GM12878 (cell line): ENCODE results near the gene IDH3A. TPM values are rescaled to one million over a fixed set of nuclear protein-coding genes. Genes with fewer than 3 reads are reported as not detected.

ENCODE experiments used
- ATAC-seq: fragments of 200-7000 bp; cut with Tn5 transposase; 3 replicates; pipeline ENCODE4 v1.9.1; 2020; ENCODE audit warnings: mild to moderate bottlenecking, moderate library complexity
- BruUV-seq: library from RNA; stranded (reverse); fragments of 400-500 nt; replicated peaks from 2 replicates; lab custom pipeline; 2021; lab: Mats Ljungman, UMichigan
- CTCF ChIA-PET: fragments of 300-600 bp; sonication (Branson Sonifier 250); formaldehyde crosslinking; extraction: SDS; loops from one replicate; lab custom pipeline; 2021; ENCODE audit warnings: inconsistent platforms; lab: Yijun Ruan, JAX
- POLR2A ChIA-PET: fragments of 350-600 bp; formaldehyde crosslinking; extraction: SDS; loops from one replicate; lab custom pipeline; 2021; ENCODE audit warnings: inconsistent platforms; lab: Charles Lee
- RAD21 ChIA-PET: fragments of 300-600 bp; sonication (Branson Sonifier 250); formaldehyde crosslinking; loops from one replicate; lab custom pipeline; 2023; ENCODE audit warnings: antibody characterized with exemption; ENCODE audit not compliant: unreplicated experiment; lab: Charles Lee
- SMC1A ChIA-PET: fragments of 300-600 bp; sonication (Branson Sonifier 250); formaldehyde crosslinking; loops from one replicate; lab custom pipeline; 2023; ENCODE audit not compliant: unreplicated experiment, uncharacterized antibody; lab: Charles Lee
- DNase-seq: peaks from one replicate; pipeline ENCODE4 v3.0.0-alpha.2; 2011; ENCODE audit warnings: low read depth, low spot score
- FAIRE-seq: peaks from 3 replicates; lab custom pipeline; 2011; peaks lifted over from hg19 to GRCh38; lab: Jason Lieb, UNC
- H2AFZ ChIP-seq: 2 replicates; pipeline ENCODE4 v1.6.0; 2011; ENCODE audit warnings: low read depth, low read length, control low read depth; ENCODE audit not compliant: control insufficient read depth
- H3K27ac ChIP-seq: 2 replicates; pipeline ENCODE4 v1.5.1; 2011; ENCODE audit warnings: control low read depth; ENCODE audit not compliant: control insufficient read depth, insufficient read depth
- H3K27me3 ChIP-seq, 2 experiments: replicated peaks in 1 of 2; 2 replicates each; pipeline versions ENCODE4 v1.6.0 to v1.6.1; 2011; ENCODE audit warnings: low read length in 1 of 2; ENCODE audit not compliant: control insufficient read depth in 2 of 2, insufficient read depth in 2 of 2
- H3K36me3 ChIP-seq, 2 experiments: 2 replicates each; pipeline ENCODE4 v1.5.1; 2011; ENCODE audit warnings: low read length in 1 of 2; ENCODE audit not compliant: control insufficient read depth in 2 of 2, insufficient read depth in 2 of 2
- H3K4me1 ChIP-seq: 2 replicates; pipeline ENCODE4 v1.6.1; 2011; ENCODE audit warnings: mild to moderate bottlenecking, low read length, moderate library complexity, mixed read lengths; ENCODE audit not compliant: control insufficient read depth, insufficient read depth
- H3K4me2 ChIP-seq: 2 replicates; pipeline ENCODE4 v1.6.0; 2011; ENCODE audit warnings: control low read depth; ENCODE audit not compliant: control insufficient read depth, insufficient read depth
- H3K4me3 ChIP-seq: fragments of 200-600 bp; sonication (generic); 2 replicates; pipeline ENCODE4 v1.5.1; 2016
- H3K79me2 ChIP-seq: 2 replicates; pipeline ENCODE4 v1.6.0; 2011; ENCODE audit warnings: low read length; ENCODE audit not compliant: control insufficient read depth, insufficient read depth
- H3K9ac ChIP-seq: 2 replicates; pipeline ENCODE4 v1.8.0; 2011; ENCODE audit warnings: low read length, control low read depth, mixed read lengths; ENCODE audit not compliant: control insufficient read depth, insufficient read depth
- H3K9me3 ChIP-seq: replicated peaks from 3 replicates; pipeline ENCODE4 v1.5.1; 2011; ENCODE audit warnings: mild to moderate bottlenecking, low read length; ENCODE audit not compliant: control insufficient read depth, insufficient read depth
- H4K20me1 ChIP-seq: 2 replicates; pipeline ENCODE4 v1.6.0; 2011; ENCODE audit not compliant: control insufficient read depth, insufficient read depth
- CREM ChIP-seq: IDR thresholded peaks from 2 replicates; pipeline ENCODE4 v1.6.1; 2014; ENCODE audit warnings: antibody characterized with exemption, low read depth
- MTA2 ChIP-seq: fragments of 450-650 bp; IDR thresholded peaks from 2 replicates; pipeline ENCODE4 v1.6.1; 2016; ENCODE audit warnings: low read depth, mild to moderate bottlenecking, moderate library complexity
- NR2C2 ChIP-seq: IDR thresholded peaks from 2 replicates; pipeline ENCODE4 v1.6.1; 2011; ENCODE audit warnings: borderline replicate concordance, low read depth; ENCODE audit not compliant: control insufficient read depth, insufficient read length
- RAD21 ChIP-seq: IDR thresholded peaks from 2 replicates; pipeline ENCODE4 v1.6.1; 2011; ENCODE audit warnings: mild to moderate bottlenecking, low read depth, low read length, moderate library complexity; ENCODE audit not compliant: insufficient read depth
- SIN3A ChIP-seq: IDR thresholded peaks from 2 replicates; pipeline ENCODE4 v1.6.1; 2012; ENCODE audit warnings: low read depth, low read length, improper control_type of control experiment
- SUPT20H ChIP-seq: IDR thresholded peaks from 2 replicates; pipeline ENCODE4 v1.6.1; 2011; ENCODE audit warnings: low read depth, mild to moderate bottlenecking, low read length, moderate library complexity, borderline replicate concordance; ENCODE audit not compliant: control insufficient read depth
- TCF12 ChIP-seq: IDR thresholded peaks from 2 replicates; pipeline ENCODE4 v1.6.1; 2011; ENCODE audit warnings: low read depth, mild to moderate bottlenecking, low read length
- YBX1 ChIP-seq: fragments of 450-650 bp; IDR thresholded peaks from 2 replicates; pipeline ENCODE4 v1.6.1; 2016; ENCODE audit warnings: antibody characterized with exemption
- WGBS: methylation state at CpG from one replicate; pipeline ENCODE4 v1.1.6; 2016; ENCODE audit warnings: low lambda C conversion rate; ENCODE audit not compliant: insufficient replicate concordance, insufficient coverage; ENCODE audit errors: missing lambda C conversion rate; 5-methylcytosine and 5-hydroxymethylcytosine counted together
- in situ Hi-C: fragments of 300-500 bp; cut with MboI; formaldehyde crosslinking; loops from 9 replicates; pipeline ENCODE4 v1.14.3; 2018; ENCODE audit warnings: mixed read lengths
- intact Hi-C: fragments of 100-400 bp; cut with micrococcal nuclease; formaldehyde crosslinking; loops from one replicate; pipeline ENCODE4 v1.14.2; 2022; ENCODE audit not compliant: unreplicated experiment
- polyA plus RNA-seq, 11 experiments: library from polyadenylated mRNA; depleted of rRNA in 4 of 11; unstranded in 6 of 11; stranded (reverse) in 5 of 11; fragments of >200 nt; fragmentation: Nextera tagmentation in 4 of 11; fragmentation: Illumina TruSeq in 1 of 11; extraction: Ambion mirVana in 4 of 11; extraction: Trizol in 1 of 11; gene quantifications; 1 replicate in 1 of 11; 2 replicates in 10 of 11; pipeline versions ENCODE4 v1.2.1 to v1.2.3, GENCODE V29; 2011 to 2016; ENCODE audit warnings: inconsistent platforms in 2 of 11, missing spikeins in 2 of 11, low read depth in 1 of 11
- total RNA-seq, 4 experiments: library from RNA; depleted of rRNA in 3 of 4; stranded (reverse); fragments of >200 nt in 3 of 4; fragmentation: Illumina TruSeq in 1 of 4; extraction: Trizol in 1 of 4; gene quantifications; 2 replicates each; pipeline versions ENCODE4 v1.2.1 to v1.2.3, GENCODE V29; 2013 to 2021
- TF ChIP-seq, protein P1 (sequence below): IDR thresholded peaks from 2 replicates; pipeline ENCODE4 v1.6.1; 2011; ENCODE audit warnings: mild to moderate bottlenecking, low read depth, low read length, moderate library complexity; ENCODE audit not compliant: insufficient replicate concordance
- TF ChIP-seq, protein P2 (sequence below): IDR thresholded peaks from 2 replicates; pipeline ENCODE4 v1.6.1; 2012; ENCODE audit warnings: low read depth, low read length, improper control_type of control experiment

IDH3A gene
- total and polyA plus RNA-seq, 10 of the 15 experiments (the other 5 are each of a cell fraction or from before 2014, with no cell fraction given) = 83.9 to 254 (median 195) TPM

DNA sequence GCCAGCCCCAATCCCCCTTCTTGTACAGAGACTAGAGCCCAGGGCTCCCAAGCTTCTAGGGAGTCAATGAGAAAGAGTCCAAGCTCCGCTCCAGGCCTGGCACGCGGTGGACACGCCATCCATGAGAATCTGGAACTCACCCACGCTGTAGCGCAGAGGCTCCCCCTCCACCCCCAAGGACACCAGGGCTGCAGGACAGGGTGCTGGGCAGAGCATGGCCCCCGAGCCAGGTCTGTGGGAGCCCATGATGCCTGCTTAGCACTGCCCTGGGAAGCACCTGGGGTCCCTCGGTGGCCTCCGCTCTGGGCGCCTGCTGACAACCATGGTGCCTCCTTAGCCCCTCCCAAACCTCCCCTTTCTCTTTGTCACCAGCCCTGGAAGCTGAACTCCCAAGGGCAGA is 56.7 kb downstream of the IDH3A start:
- H3K4me1 ChIP-seq = no peaks in the 10 kb centered on the region
- no peak for ATAC-seq
- no peak overlapping the region for H3K27ac ChIP-seq
- H3K9ac ChIP-seq = no peak overlapping the region
- no peak for FAIRE-seq
- H3K79me2 ChIP-seq = no peaks in the 10 kb centered on the region
- RAD21 ChIA-PET = interaction anchor here (0.8 kb wide), 1 partner anchor 10 kb away, joined by 7 read pairs; no protein-coding TSS in a partner anchor
- DNase-seq = no peak
- BruUV-seq = no TSS peak
- in situ Hi-C loops (no loop called here), intact Hi-C loops (no loop called here)
- no peaks in the 10 kb centered on the region for H3K36me3 ChIP-seq
- no peak overlapping the region for H3K4me2 ChIP-seq
- SMC1A ChIA-PET = interaction anchor here (1.1 kb wide), 1 partner anchor 10 kb away, joined by 5 read pairs; no protein-coding TSS in a partner anchor
- no peaks in the 10 kb centered on the region for H4K20me1 ChIP-seq
- 70% methylated on average over 10 of the region's 10 CpGs for WGBS
- no peak overlapping the region for H2AFZ ChIP-seq
- CTCF ChIA-PET = interaction anchor here (0.7 to 2.3 kb wide), 3 partner anchors 9 to 37 kb away, joined by 3 to 14 read pairs (median 5); no protein-coding TSS in a partner anchor
- H3K4me3 ChIP-seq = no peak overlapping the region
- H3K9me3 ChIP-seq = no peaks in the 10 kb centered on the region
- POLR2A ChIA-PET = no interaction called here
- H3K27me3 ChIP-seq = no peaks in the 10 kb centered on the region; a peak in 1 of 4 replicates
- no peak for TF ChIP-seq YBX1
- TF ChIP-seq, protein P1, sequence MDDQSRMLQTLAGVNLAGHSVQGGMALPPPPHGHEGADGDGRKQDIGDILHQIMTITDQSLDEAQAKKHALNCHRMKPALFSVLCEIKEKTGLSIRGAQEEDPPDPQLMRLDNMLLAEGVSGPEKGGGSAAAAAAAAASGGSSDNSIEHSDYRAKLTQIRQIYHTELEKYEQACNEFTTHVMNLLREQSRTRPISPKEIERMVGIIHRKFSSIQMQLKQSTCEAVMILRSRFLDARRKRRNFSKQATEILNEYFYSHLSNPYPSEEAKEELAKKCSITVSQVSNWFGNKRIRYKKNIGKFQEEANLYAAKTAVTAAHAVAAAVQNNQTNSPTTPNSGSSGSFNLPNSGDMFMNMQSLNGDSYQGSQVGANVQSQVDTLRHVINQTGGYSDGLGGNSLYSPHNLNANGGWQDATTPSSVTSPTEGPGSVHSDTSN = no peak

DNA sequence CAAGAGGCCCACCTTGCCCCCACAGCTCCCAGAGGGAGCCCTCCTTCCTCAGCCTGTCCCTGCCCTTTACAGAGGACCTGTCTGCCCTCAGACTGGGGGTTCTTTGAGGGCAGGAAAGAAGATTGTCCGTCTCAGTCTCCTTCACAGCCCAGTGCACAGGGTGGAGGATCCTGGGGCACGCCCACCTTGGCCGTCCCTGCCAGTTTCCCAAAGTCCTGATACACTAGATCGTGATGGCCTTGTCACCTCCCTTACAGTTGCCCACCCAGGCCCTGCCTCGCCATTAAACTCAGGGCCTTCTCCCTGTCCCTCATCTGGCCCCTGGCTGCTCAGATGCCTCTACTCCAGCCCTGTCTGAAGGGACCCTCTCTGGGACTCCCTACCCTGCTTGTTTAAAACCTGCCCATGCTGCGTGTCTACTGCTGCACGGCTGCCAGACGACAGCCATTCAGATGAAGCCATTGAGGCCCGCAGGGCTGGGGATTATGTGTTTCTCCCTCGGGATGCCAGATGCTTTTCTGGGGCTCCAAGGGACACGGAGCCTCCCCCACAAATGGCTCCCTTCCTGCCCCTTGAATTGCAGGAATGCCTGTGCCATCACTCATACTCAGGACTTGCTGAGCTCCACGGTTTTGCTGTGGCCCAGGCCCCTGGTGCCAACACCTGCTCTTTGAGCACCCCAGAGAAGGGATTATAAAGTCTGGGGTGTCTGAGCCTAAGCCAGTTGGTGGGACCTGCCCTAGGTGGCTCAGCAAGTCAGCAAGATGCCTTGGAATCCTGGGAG is 57.4 kb downstream of the IDH3A start:
- no peaks in the 10 kb centered on the region; a peak in 1 of 4 replicates for H3K27me3 ChIP-seq
- no peak overlapping the region for H3K4me2 ChIP-seq
- no peak overlapping the region for H2AFZ ChIP-seq
- no peak for DNase-seq
- SMC1A ChIA-PET = interaction anchor here (1.4 kb wide), 1 partner anchor 34 kb away, joined by 3 read pairs; no protein-coding TSS in a partner anchor
- no peaks in the 10 kb centered on the region for H3K4me1 ChIP-seq
- no peaks in the 10 kb centered on the region for H3K79me2 ChIP-seq
- CTCF ChIA-PET = interaction anchor here (1.5 to 2.3 kb wide), 2 partner anchors 11 to 36 kb away, joined by 5 to 14 read pairs; no protein-coding TSS in a partner anchor
- H3K9ac ChIP-seq = no peak overlapping the region
- BruUV-seq = no TSS peak
- TF ChIP-seq CREM = no peak
- no peak for TF ChIP-seq SUPT20H
- TF ChIP-seq TCF12 = no peak
- TF ChIP-seq SIN3A = no peak
- TF ChIP-seq NR2C2 = no peak
- no peak for TF ChIP-seq YBX1
- no peak for TF ChIP-seq MTA2
- TF ChIP-seq, protein P2, sequence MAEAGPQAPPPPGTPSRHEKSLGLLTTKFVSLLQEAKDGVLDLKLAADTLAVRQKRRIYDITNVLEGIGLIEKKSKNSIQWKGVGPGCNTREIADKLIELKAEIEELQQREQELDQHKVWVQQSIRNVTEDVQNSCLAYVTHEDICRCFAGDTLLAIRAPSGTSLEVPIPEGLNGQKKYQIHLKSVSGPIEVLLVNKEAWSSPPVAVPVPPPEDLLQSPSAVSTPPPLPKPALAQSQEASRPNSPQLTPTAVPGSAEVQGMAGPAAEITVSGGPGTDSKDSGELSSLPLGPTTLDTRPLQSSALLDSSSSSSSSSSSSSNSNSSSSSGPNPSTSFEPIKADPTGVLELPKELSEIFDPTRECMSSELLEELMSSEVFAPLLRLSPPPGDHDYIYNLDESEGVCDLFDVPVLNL = no peak
- TF ChIP-seq RAD21 = no peak
- TF ChIP-seq, all 136 proteins: peak for 0
- Histone ChIP-seq H4K20me1 (no peaks in the 10 kb centered on the region), H3K9me3 (no peaks in the 10 kb centered on the region), H3K4me3 (no peak overlapping the region), H3K27ac (no peak overlapping the region), H3K36me3 (no peaks in the 10 kb centered on the region)
- in situ Hi-C loops (no loop called here), intact Hi-C loops (no loop called here)
- ChIA-PET POLR2A (no interaction called here), RAD21 (no interaction called here)
- 36% methylated on average over 12 of the region's 12 CpGs for WGBS
- ATAC-seq (no peak), FAIRE-seq (no peak)
